ENCODE data around the gene P2RY11. TPM values are rescaled to one million over a fixed set of nuclear protein-coding genes. Genes with fewer than 3 reads are reported as not detected.

P2RY11 gene
- total RNA-seq, 1 experiment from 2014 or later: 60.6 TPM

DNA sequence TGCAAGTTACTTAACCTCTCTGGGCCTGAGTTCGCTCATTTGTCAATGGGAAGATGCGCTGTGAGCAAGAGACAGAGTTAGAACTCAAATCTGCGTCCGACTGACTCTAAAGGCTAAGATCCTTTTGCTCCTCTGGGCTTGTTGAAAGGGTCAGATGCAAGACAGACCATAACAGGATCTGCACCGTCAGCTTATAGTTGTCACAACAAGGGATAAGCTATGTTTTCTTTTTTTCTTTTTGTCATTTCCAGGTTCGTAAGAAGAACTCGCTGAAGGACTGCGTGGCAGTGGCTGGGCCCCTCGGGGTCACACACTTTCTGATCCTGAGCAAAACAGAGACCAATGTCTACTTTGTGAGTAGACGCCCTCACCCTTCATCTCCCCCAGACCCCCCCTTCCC is 4.2 kb upstream of the P2RY11 start:
- Mint-ChIP-seq H3K36me3 (ENCODE audit: insufficient read depth in 1 of 3, low read depth in 3 of 3) (peaks cover 33 to 52% (median 49%) of the 10 kb centered on the region in 3 experiments), H3K4me3 (peak overlapping the region; percentile 90 to 94)

More for the DNA sequence above, 4.2 kb upstream of the P2RY11 start:
- peaks cover 7% of the 10 kb centered on the region; the same call in 1 of the 2 replicates for H3K79me2 ChIP-seq (ENCODE audit: insufficient read depth, low read length)
- no peak overlapping the region for H3K4ac ChIP-seq (ENCODE audit: low read depth, low read length)
- no CpG with 5 or more reads among the region's 10 CpGs for WGBS (ENCODE audit: extremely low coverage, insufficient read length, low lambda C conversion rate)
- no peak overlapping the region for H2BK5ac ChIP-seq (ENCODE audit: insufficient read length, low read length)
- DNase-seq: no peak
- H3K4me1 ChIP-seq (ENCODE audit: insufficient read depth, low read length): no peaks in the 10 kb centered on the region; the same call in 1 of the 2 replicates
- no peaks in the 10 kb centered on the region for H4K20me1 ChIP-seq (ENCODE audit: control insufficient read depth, insufficient read depth, insufficient read length)
- H2BK20ac ChIP-seq (ENCODE audit: low read depth, low read length, poor library complexity, severe bottlenecking): no peak overlapping the region
- Mint-ChIP-seq H3K27me3 (ENCODE audit: low read depth) (no peaks in the 10 kb centered on the region; the same call in 1 of the 2 replicates), H3K27ac (peak overlapping the region; percentile 37 to 96 (median 91); a peak in 3 of 7 replicates), H3K4me1 (peaks cover 4 to 16% of the 10 kb centered on the region in 2 experiments; a peak in 3 of 4 replicates), H3K9me3 (no peaks in the 10 kb centered on the region; a peak in 1 of 5 replicates)
- H2AFZ ChIP-seq (ENCODE audit: low read length): no peak overlapping the region
- no peak overlapping the region for H2BK12ac ChIP-seq (ENCODE audit: insufficient read length, low read depth, low read length)
- H3K23ac ChIP-seq (ENCODE audit: insufficient read length, low read depth, low read length): no peak overlapping the region
- no peak overlapping the region for H3K18ac ChIP-seq (ENCODE audit: insufficient read length, low read depth, low read length)
- H3K23me2 ChIP-seq (ENCODE audit: insufficient read length, low read depth, low read length, poor library complexity, severe bottlenecking): peaks cover 7% of the 10 kb centered on the region
- no peak overlapping the region for H4K91ac ChIP-seq (ENCODE audit: insufficient read length, low read depth, low read length)
- H3K27ac ChIP-seq (ENCODE audit: insufficient read length, low read depth, low read length): no peak overlapping the region
- H3K4me2 ChIP-seq (ENCODE audit: insufficient read depth, insufficient read length, low read length): peak overlapping the region; percentile 88
- no peak overlapping the region for H4K8ac ChIP-seq (replicated peaks; ENCODE audit: insufficient read length, low read depth, low read length)
- H3K27me3 ChIP-seq (ENCODE audit: insufficient read depth, low read length): no peaks in the 10 kb centered on the region
- H2BK120ac ChIP-seq (ENCODE audit: low read depth, low read length, poor library complexity, severe bottlenecking): no peak overlapping the region
- no peak overlapping the region for H2BK15ac ChIP-seq (ENCODE audit: low read depth, low read length)
- no peak overlapping the region for H4K5ac ChIP-seq (ENCODE audit: insufficient read length, low read depth, low read length)
- TF ChIP-seq, protein P1, sequence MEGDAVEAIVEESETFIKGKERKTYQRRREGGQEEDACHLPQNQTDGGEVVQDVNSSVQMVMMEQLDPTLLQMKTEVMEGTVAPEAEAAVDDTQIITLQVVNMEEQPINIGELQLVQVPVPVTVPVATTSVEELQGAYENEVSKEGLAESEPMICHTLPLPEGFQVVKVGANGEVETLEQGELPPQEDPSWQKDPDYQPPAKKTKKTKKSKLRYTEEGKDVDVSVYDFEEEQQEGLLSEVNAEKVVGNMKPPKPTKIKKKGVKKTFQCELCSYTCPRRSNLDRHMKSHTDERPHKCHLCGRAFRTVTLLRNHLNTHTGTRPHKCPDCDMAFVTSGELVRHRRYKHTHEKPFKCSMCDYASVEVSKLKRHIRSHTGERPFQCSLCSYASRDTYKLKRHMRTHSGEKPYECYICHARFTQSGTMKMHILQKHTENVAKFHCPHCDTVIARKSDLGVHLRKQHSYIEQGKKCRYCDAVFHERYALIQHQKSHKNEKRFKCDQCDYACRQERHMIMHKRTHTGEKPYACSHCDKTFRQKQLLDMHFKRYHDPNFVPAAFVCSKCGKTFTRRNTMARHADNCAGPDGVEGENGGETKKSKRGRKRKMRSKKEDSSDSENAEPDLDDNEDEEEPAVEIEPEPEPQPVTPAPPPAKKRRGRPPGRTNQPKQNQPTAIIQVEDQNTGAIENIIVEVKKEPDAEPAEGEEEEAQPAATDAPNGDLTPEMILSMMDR (conservative IDR thresholded peaks at IDR 0.05): no peak
- no peaks in the 10 kb centered on the region for H3K9me3 ChIP-seq (ENCODE audit: control insufficient read depth, low read depth, low read length)
- H2AK5ac ChIP-seq (ENCODE audit: insufficient read length, low read length): no peak overlapping the region
- H3K79me1 ChIP-seq (ENCODE audit: insufficient read depth, low read depth, low read length, poor library complexity, severe bottlenecking): no peaks in the 10 kb centered on the region
- no peak overlapping the region for H3K56ac ChIP-seq (ENCODE audit: insufficient read length, low read depth, low read length)
- no peak overlapping the region for H3T11ph ChIP-seq (ENCODE audit: low read length)
- H3K9ac ChIP-seq (ENCODE audit: extremely low read depth, insufficient read length, low read length): peak overlapping the region; percentile 59
- no peak overlapping the region for H3K14ac ChIP-seq (ENCODE audit: insufficient read depth, low read length)
